ENCODE data around the gene NPHP4.

Gene NPHP4

DNA sequence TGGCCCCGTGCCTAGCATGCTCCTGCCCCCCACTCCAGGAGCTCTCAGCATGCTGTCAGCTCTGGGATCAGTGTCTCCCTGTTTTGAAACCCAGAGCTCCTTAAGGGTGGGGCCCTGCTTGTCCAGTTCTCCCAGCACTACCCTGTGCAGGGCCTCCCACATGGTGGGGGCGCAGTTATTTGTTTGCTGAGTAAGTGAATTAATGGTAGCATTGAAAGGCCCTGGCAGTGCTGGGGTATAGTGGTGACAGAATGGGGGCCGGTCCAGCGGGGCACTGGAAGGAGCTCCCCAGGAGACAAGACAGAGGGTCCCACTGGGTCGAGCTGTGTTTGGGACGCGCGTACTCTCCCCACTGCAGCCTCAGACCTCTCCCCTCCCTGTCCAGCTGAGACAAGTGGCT lies 99.9 kb downstream of the NPHP4 start:
- H3K9me3 Mint-ChIP-seq: no peaks in the 10 kb centered on the region
- no peak overlapping the region for H3K27ac Mint-ChIP-seq

DNA sequence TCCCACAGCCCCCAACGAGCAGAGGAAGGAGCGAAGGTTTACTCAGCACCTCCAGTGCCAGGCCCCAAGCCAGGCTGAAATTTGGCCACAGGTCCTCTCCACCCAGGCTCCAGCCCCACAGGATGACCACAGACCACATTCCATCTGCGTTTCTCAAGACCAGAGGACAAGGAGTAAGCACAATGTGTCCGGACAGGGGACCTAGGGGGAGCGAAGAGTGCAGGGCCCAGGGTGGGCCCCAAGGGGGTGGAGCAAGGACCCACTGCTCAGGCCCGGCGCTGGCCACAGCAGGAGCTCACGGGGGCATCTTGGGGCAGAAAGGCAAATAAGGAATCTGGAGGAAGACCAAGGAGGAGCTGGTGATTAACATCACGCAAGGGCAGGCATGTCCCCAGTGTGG lies 100.5 kb downstream of the NPHP4 start:
- Mint-ChIP-seq H3K9me3 (no peaks in the 10 kb centered on the region), H3K36me3 (ENCODE audit: low read depth) (peaks cover 33% of the 10 kb centered on the region), H3K27me3 (ENCODE audit: low read depth) (no peaks in the 10 kb centered on the region), H3K4me3 (no peak overlapping the region), H3K4me1 (peaks cover 42% of the 10 kb centered on the region), H3K27ac (peak overlapping the region in 1 of 3 experiments; percentile 51)
- TF ChIP-seq, protein P1, sequence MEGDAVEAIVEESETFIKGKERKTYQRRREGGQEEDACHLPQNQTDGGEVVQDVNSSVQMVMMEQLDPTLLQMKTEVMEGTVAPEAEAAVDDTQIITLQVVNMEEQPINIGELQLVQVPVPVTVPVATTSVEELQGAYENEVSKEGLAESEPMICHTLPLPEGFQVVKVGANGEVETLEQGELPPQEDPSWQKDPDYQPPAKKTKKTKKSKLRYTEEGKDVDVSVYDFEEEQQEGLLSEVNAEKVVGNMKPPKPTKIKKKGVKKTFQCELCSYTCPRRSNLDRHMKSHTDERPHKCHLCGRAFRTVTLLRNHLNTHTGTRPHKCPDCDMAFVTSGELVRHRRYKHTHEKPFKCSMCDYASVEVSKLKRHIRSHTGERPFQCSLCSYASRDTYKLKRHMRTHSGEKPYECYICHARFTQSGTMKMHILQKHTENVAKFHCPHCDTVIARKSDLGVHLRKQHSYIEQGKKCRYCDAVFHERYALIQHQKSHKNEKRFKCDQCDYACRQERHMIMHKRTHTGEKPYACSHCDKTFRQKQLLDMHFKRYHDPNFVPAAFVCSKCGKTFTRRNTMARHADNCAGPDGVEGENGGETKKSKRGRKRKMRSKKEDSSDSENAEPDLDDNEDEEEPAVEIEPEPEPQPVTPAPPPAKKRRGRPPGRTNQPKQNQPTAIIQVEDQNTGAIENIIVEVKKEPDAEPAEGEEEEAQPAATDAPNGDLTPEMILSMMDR (IDR thresholded peaks at IDR 0.05; ENCODE audit: unreplicated experiment in 3 of 3): no peak

More for the DNA sequence above, 99.9 kb downstream of the NPHP4 start:
- peaks cover 41% of the 10 kb centered on the region for H3K4me1 Mint-ChIP-seq
- TF ChIP-seq, protein P1 (IDR thresholded peaks at IDR 0.05; ENCODE audit: unreplicated experiment in 3 of 3): no peak
- H3K27me3 Mint-ChIP-seq (ENCODE audit: low read depth): no peaks in the 10 kb centered on the region
- H3K36me3 Mint-ChIP-seq (ENCODE audit: low read depth): peaks cover 39% of the 10 kb centered on the region
- no peak overlapping the region for H3K4me3 Mint-ChIP-seq

DNA sequence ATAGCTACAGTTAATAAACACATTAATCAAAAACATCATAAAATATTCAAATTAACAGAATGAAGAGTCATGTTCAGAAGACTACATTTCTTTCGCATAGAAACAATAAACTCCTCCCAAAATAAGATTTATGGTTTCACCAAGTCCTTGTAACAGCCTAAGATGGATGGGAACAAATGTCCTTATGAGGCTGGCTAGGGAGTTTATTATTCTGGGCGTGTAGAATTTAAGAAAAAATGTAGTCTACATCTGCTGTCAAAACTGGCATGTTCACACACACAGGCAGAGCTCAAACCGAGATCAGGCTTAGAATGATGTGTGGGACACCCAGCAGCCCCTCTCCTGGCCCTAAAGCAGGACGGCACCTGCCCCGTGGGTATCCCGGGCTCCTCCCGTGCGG lies 101.1 kb downstream of the NPHP4 start:
- TF ChIP-seq, protein P1 (IDR thresholded peaks at IDR 0.05; ENCODE audit: unreplicated experiment in 3 of 3): no peak
- no peaks in the 10 kb centered on the region for H3K27me3 Mint-ChIP-seq (ENCODE audit: low read depth)
- H3K27ac Mint-ChIP-seq: peak overlapping the region in 1 of 3 experiments; percentile 51
- no peak overlapping the region for H3K4me3 Mint-ChIP-seq
- no peaks in the 10 kb centered on the region for H3K9me3 Mint-ChIP-seq
- peaks cover 30% of the 10 kb centered on the region for H3K36me3 Mint-ChIP-seq (ENCODE audit: low read depth)
- H3K4me1 Mint-ChIP-seq: peaks cover 42% of the 10 kb centered on the region

DNA sequence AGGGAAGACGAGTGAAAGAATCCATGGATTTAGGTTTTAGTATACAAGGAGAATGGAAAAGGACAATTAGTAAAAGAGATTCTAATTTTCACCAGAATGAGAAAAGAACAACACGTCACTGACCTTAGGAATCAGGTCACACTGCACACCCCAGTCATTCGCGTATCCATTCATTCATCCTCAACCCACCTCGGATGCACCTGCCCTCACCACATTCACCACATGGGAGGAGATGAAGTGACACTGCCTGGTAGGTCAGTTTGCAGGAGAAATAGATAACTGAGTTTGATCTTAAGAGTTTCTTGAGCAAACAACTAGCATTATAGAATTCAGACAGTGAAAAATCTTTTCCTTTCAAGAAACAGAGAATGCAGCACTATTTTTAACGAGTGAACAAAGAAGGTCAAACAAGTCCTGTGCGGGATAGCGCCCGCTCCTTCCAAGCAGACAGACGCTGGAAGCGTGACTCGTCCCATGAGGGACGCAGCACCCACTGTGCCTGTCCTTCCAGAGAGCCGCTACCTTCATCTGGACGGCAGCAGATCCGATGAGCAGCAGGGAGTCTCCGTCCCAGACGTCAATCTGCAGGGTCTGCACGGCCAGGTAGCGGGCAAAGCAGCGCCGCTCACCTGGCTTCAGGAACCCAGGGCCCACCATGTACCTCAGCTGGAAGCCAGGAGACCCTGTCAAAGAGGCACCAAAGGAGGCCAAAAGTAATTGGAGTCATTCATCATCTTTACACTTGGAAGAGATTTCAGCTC lies 101.7 kb downstream of the NPHP4 start:
- H3K27ac Mint-ChIP-seq: peak overlapping the region in 2 of 3 experiments; percentile 14 to 73
- TF ChIP-seq, protein P1 (IDR thresholded peaks at IDR 0.05; ENCODE audit: unreplicated experiment in 3 of 3): no peak
- H3K36me3 Mint-ChIP-seq (ENCODE audit: low read depth): peaks cover 27% of the 10 kb centered on the region
- peak overlapping the region in 1 of 3 experiments; percentile 7 for H3K4me3 Mint-ChIP-seq
- H3K9me3 Mint-ChIP-seq: no peaks in the 10 kb centered on the region
- no peaks in the 10 kb centered on the region for H3K27me3 Mint-ChIP-seq (ENCODE audit: low read depth)
- peaks cover 39% of the 10 kb centered on the region for H3K4me1 Mint-ChIP-seq

DNA sequence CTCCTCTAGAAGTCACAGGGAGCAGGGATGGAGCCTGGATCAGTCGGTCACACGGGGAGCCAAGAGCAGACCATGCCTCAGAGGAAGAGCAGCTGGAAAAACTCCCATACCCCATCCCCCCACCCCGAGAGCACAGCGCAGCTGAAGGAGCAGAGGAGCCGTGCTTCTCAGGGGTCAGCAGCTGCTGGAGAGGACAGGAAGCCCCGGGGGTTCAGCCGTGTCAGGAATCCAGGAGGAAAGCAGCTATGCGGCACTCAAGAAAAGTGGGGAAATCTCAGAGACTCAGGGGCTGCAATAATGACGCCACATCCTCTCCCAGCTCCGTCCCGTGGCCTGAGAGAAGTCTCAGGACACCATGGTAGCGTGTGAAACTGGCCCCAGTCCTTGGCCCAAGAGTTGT lies 102.3 kb downstream of the NPHP4 start:
- Mint-ChIP-seq H3K27me3 (ENCODE audit: low read depth) (peaks cover 5% of the 10 kb centered on the region), H3K36me3 (ENCODE audit: low read depth) (peaks cover 27% of the 10 kb centered on the region), H3K27ac (peak overlapping the region in 2 of 3 experiments; percentile 14 to 73), H3K4me3 (peak overlapping the region in 2 of 3 experiments; percentile 7), H3K9me3 (no peaks in the 10 kb centered on the region), H3K4me1 (peaks cover 39% of the 10 kb centered on the region)
- TF ChIP-seq, protein P1 (IDR thresholded peaks at IDR 0.05; ENCODE audit: unreplicated experiment in 3 of 3): no peak

DNA sequence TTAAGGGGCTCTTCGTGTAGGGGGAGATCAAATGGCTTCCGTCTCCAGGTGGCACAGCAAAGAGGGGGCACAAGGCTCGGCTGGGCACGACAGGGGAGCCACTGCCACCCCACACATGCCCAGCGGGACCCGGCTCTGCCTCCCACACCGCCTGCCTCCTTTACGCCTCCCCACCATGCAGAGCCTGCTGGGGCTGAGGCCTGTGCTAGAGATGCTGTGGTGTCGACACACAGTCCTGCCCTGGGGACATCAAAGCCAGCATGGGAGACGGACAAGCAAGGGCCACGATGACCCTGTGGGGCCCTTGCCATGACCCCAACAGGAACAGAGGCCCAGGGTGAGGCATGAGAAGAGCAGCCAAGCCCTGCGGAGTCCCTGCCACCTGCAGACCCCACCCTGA lies 102.8 kb downstream of the NPHP4 start:
- TF ChIP-seq, protein P1 (IDR thresholded peaks at IDR 0.05; ENCODE audit: unreplicated experiment in 3 of 3): no peak
- peaks cover 5% of the 10 kb centered on the region for H3K27me3 Mint-ChIP-seq (ENCODE audit: low read depth)
- peaks cover 26% of the 10 kb centered on the region for H3K36me3 Mint-ChIP-seq (ENCODE audit: low read depth)
- H3K27ac Mint-ChIP-seq: peak overlapping the region in 2 of 3 experiments; percentile 14 to 73
- peaks cover 39% of the 10 kb centered on the region for H3K4me1 Mint-ChIP-seq
- no peaks in the 10 kb centered on the region for H3K9me3 Mint-ChIP-seq
- no peak overlapping the region for H3K4me3 Mint-ChIP-seq

All from nephron (organoid).